Measurements from ENCODE around the gene GPR27.

GRCh38 chr3:71789922-71790321 is 36.3 kb downstream of the GPR27 start:
- TF ChIP-seq, protein P1, sequence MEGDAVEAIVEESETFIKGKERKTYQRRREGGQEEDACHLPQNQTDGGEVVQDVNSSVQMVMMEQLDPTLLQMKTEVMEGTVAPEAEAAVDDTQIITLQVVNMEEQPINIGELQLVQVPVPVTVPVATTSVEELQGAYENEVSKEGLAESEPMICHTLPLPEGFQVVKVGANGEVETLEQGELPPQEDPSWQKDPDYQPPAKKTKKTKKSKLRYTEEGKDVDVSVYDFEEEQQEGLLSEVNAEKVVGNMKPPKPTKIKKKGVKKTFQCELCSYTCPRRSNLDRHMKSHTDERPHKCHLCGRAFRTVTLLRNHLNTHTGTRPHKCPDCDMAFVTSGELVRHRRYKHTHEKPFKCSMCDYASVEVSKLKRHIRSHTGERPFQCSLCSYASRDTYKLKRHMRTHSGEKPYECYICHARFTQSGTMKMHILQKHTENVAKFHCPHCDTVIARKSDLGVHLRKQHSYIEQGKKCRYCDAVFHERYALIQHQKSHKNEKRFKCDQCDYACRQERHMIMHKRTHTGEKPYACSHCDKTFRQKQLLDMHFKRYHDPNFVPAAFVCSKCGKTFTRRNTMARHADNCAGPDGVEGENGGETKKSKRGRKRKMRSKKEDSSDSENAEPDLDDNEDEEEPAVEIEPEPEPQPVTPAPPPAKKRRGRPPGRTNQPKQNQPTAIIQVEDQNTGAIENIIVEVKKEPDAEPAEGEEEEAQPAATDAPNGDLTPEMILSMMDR (conservative IDR thresholded peaks at IDR 0.05 in 1 of 2, IDR thresholded peaks at IDR 0.05 in 1 of 2; ENCODE audit: extremely low read depth in 1 of 2, insufficient read depth in 1 of 2, low read depth in 1 of 2, low read length in 2 of 2): no peak
- no peak for TF ChIP-seq EZH2 (IDR thresholded peaks at IDR 0.05; ENCODE audit: borderline replicate concordance, low read length)
